HG03066 (cell line): ENCODE data around the gene MAPK10.
"Not testable (repeated sequence)": the region's sequence is repeated elsewhere in the genome, so short reads cannot be mapped to it uniquely, and the experiment has no call there.

Experiments used
- ATAC-seq: cut with Tn5 transposase; IDR thresholded peaks from one replicate; pipeline ENCODE4 v1.9.1; 2021; ENCODE audit warnings: low read depth; ENCODE audit not compliant: unreplicated experiment

MAPK10 gene

DNA sequence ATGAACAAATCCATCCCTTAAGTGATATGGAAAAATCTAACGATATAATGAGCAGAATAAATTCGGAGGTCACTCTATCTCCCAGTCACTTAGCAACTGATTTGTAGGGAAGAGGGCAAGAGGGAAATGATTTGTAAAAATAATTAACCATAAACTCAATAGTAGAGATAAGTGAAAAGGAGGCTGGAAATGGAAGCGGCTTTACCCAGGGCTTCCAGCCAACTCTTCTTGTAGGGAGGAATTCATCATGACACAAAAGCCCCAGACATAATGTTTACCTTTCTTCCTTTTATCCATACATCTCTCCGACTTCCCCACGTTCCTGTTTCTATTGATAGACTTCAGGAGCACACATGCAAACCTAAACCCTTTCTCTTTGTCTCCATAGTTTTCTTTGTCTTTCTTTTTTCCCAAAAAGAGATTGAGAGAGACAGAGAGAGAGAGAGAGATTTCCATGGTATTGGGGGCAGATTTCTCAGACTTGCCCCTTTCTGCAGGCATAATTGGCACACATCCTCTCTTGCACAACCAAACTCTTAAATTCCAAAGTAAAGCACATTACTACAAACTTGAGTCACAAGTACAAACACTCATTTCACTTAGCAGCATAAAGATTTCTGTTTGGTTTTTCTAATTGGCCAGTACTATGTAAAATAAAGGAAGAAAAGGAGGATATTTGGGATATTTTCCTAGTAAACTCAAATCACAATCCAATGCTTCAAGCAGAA lies 140.9 kb downstream of the MAPK10 start:
- ATAC-seq, result no peak

DNA sequence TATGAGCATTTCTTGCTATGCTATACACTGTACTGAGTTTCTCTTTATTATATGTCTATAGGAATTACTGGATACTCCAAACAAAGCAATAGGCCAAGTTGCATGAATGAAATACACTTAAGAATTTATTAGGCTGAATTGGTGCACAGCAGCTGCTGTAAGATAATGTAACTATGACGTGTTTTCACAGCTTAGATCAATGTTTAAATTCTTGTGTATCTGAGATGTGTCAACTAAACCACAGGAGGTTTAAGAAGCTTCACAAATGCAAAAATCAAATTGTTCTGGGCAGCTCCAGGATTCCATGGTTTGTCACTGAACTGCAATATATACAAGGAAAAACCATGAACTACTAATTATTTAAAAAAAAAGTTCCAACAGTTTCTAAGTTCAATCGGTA lies 156.7 kb downstream of the MAPK10 start:
- no peak for ATAC-seq

DNA sequence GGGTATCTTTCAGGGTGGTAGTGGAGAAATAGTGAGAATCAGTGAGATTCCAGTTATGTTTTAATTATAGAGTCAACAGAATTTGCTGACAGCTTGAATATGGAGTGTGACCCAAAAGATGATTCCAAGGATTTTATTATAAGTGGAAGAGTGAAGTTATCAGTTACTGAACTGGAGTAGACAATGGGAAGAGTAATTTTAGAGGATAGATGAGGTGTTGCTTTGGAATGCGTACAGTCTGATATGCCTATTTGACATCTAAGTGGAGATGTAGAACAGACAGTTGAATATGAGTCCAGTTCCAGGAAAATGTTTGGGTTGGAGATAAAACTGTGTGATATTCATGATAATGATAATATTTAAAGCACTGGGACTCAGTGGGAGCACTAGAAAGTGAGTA lies 174.2 kb downstream of the MAPK10 start:
- no peak for ATAC-seq

DNA sequence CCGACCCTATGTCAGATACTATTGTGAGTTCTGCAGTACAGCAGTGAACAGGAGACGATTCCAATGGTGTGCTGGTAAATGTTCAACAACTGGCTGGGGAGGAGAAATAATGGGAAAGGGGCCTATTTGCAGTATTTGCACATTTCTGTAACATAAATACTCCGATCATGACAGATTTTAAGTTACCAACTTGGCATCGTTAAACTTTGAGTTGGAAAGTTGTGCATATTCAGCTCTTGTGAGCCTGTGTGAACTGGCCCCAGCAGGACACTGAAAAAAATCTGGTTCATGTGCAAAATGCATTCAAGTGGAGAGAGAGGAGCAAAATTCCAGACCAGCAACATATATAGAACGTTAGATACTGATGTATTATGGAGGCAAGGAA lies 175.0 kb downstream of the MAPK10 start:
- ATAC-seq, result no peak

DNA sequence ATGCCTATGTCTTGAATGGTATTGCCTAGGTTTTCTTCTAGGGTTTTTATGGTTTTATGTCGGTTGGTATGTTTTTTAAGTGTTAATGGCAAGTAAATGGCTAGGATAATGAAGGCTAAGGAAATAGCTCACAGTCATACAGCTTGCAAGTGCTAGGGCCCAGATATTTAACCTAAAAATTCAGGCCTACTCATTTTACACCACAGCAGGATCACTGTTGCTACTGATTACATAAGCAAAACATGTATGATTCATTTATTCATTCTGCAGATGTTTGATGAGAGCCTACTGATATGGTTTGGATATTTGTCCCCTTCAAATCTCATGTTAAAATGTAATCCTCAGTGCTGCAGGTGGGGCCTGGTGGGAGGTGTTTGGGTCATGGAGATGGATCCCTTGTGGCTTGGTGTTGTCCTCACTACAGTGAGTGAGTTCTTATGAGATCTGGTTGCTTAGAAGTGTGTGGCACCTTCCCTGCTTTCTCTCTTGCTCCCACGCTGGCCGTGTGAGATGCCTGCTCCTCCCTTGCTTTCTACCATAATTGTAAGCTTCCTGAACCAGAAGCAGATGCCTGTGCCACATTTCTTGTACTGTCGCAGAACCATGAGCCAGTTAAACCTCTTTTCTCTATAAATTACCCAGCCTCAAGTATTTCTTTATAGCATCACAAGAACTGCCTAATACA lies 175.5 kb downstream of the MAPK10 start:
- no peak for ATAC-seq

DNA sequence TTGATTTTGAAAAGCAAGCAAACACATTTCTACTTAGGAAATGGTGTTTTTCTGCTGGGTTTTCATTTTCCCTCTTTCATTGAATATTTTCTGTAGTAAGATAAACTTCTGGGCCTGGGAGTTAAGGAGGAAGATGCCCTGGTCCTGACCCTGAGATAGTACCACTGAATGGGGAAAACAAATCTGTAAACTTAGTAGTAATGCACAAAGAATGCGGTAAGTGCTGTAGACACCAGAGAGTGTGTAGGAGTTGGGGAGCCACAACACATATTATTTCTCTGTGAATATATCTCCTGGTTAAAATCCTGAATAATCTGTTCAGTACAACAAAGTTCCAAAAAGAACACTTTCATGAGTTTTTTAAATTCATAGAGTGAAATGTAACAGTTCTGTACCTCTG lies 178.3 kb downstream of the MAPK10 start:
- ATAC-seq, result no peak

DNA sequence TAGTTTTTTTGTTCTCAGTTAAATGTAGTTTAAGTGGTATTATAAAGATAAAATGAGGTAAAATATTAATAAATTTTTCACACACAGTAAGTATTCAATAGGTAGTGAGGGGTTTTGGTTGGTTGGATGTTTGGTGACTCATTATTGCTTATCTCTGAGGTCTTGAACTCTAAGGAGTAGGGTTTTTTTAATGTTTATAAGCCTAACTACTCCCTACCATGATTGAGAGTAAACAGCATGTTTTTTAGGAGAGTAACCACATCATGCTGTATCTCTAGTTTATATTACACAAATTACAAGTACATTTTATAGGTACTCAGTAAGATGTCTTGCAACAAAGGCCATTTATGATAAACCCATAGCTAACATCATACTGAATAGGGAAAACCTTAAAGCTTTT lies 181.6 kb downstream of the MAPK10 start:
- no peak for ATAC-seq

DNA sequence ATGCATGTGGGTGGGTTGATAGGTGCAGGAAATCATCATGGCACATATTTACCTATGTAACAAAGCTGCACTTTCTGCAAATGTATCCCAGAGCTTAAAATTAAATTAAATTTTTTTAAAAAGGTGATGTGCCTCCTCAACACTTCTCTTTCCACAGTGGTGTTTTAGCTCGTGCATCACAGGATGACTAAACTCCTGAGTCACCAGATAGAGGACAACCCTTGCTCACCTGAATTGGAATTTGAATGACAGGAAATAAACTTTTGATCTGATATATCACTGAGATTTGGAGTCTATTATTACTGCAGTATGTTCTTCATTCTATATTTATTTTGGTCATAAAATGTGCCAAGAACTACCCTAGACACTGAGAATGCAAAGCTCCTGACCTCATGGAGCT lies 185.3 kb downstream of the MAPK10 start:
- no peak for ATAC-seq

DNA sequence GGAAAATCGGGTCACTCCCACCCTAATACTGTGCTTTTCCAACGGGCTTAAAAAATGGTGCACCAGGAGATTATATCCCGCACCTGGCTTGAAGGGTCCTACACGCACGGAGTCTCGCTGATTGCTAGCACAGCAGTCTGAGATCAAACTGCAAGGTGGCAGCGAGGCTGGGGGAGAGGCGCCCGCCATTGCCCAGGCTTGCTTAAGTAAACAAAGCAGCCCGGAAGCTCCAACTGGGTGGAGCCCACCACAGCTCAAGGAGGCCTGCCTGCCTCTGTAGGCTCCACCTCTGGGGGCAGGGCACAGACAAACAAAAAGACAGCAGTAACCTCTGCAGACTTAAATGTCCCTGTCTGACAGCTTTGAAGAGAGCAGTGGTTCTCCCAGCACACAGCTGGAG lies 191.5 kb downstream of the MAPK10 start:
- ATAC-seq, result not testable (repeated sequence)

DNA sequence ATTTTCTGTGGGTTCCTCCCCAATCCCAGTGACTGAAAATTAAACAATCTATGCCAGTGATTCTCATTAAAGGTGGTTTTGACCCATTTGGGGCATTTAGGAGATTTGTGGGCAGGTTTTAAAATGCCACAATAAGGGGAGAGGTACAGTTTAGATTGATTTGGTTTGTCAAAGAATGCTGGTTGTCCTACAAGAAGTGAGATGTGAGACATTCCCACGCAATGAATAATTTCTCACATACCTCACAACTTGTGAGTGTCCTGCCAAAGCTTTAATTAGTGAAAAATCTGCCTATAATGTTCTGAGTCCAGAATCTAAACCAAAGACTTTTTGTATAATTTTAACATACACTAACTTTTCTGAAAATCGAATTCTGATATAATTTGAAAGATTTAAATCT lies 199.4 kb downstream of the MAPK10 start:
- ATAC-seq, result no peak

DNA sequence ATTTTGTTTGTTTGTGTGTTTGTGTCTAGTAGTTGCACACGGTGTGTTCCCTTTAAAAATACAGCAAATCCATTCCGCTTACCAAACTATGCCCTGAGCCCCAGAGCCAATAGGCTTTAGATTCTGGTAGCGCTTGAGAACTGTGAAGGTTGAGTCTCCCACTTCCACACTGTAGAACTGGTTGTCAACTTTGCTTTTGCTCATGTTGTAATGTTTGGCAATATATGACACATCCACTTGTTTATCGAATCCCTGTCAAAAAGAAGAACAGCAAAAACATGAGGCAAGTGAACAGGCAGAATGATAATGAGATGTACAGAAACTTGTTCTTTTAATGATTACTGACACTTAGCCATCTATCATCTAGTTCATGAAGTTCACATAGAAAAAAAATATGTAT lies 200.6 kb downstream of the MAPK10 start:
- ATAC-seq, result no peak

DNA sequence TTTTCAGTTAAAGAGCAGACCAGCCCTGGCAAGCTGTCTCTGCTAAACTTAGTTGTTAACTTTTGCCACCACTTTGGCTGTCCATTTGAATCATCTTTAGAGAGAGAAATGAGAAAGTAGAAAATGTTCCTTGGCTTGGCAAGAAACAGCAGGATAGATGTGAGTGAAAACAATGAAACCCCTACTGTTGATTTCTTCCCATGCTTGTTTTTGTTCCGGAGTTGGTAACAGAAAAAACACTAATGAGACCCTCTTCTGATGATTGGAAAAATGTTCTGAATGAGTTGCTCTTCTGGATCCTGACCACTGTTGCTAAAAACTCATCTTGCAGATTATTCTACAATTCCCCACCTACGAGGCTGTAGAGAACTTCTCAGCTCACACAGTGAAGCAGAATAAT lies 203.3 kb downstream of the MAPK10 start:
- ATAC-seq, result no peak

DNA sequence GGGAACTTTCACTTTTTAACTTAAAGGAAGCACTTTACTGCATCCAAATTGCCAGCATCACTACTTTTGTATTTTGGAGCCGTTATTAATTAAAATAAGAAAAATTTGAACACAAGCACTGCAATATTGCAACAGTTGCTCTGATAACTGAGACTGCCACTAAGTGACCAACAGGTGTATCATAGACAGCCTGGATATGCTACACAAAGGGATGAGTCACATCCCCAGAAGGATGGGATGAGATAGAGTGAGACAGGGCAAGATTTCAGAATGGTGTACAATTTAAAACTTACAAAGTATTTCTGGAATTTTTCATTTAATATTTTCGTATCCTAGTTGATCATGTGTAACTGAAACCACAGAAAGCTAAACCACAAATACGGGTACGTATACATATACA lies 204.1 kb downstream of the MAPK10 start:
- no peak for ATAC-seq

DNA sequence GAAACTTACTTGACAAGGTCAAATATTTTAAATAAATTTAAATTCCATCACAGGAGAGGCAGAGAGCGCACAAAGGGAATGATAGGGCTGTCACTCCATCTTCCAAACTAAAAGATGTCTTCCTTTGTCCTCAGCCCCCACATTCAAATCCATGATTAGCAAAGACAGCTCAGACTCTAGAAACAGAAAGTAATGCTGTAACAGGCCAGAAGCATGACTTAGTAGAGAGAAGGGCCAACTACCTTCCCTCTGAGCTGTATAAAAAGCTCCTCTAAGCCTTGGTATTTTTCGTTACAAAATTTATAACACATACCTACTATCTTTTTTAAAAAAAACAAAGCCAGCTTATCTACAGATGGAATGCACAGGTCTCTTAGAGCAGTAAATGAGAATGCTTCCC lies 207.4 kb downstream of the MAPK10 start:
- no peak for ATAC-seq

DNA sequence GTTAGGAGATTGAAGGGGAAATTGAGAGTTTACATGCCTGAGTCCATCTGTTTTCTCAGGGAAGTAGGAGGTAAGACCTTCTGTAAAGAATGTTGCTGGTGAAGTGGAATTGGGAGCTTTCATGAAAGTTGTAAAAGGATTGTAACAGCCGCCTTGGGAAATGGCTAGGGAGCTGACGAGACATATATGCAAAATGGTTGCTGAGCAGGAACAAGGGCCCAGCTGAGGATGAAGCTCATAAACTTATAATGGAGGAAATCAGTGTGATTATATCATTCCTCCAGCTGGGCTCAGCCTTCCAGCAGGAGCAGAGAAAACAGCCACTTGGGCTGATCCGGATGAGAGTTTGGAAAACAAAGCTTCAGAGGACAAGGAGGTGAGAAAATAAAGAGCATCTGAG lies 208.7 kb downstream of the MAPK10 start:
- no peak for ATAC-seq

DNA sequence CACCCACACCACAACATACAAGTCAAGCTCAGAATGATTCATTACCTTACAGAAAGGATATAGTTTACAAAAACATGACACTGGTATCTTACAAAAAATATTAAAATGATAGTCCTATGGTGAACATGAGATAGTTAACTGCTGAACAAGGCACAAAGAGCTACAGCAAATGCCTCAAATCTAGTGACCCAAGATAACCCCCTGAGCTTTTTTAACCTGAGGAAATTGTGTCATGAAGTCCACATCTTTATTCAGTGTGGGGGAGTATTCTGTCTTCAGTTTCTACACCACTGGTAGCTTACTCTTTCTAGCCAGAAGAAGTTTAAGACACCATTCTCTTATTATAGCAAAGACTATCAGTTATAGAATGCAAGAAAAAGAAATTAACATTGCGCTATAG lies 218.7 kb downstream of the MAPK10 start:
- no peak for ATAC-seq

DNA sequence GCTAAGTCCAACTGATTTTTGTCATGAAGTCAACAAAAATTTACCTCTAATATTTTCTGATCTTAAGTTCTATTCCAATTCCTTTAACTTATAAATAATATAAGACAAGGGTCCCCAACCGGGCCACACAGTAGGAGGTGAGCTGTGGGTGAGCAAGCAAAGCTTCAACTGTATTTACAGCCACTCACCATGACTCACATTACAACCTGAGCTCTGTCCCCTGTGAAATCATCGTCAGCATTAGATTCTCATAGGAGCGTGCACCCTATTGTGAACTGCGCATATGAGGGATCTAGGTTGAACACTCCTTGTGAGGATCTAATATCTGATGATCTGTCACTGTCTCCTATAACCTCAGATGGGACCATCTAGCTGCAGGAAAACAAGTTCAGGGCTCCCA lies 227.4 kb downstream of the MAPK10 start:
- ATAC-seq, result no peak

DNA sequence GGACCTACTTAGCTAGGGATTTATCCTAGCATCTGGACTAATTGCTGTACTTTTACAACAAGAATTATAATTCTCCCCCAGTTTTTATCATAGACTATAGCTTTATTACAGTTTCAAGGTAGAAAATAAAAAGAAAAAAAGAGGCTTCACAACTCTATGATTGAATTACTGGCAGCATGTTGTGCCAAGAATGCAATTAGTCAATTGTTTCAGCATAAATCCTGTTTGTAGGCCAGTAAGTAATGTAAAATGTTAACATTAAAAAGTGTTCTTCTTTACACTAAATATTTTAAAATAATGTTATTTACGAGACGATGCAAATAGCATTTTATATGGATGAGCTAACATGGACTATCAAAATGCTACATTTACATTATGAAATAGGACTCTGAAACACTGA lies 228.4 kb downstream of the MAPK10 start:
- no peak for ATAC-seq

DNA sequence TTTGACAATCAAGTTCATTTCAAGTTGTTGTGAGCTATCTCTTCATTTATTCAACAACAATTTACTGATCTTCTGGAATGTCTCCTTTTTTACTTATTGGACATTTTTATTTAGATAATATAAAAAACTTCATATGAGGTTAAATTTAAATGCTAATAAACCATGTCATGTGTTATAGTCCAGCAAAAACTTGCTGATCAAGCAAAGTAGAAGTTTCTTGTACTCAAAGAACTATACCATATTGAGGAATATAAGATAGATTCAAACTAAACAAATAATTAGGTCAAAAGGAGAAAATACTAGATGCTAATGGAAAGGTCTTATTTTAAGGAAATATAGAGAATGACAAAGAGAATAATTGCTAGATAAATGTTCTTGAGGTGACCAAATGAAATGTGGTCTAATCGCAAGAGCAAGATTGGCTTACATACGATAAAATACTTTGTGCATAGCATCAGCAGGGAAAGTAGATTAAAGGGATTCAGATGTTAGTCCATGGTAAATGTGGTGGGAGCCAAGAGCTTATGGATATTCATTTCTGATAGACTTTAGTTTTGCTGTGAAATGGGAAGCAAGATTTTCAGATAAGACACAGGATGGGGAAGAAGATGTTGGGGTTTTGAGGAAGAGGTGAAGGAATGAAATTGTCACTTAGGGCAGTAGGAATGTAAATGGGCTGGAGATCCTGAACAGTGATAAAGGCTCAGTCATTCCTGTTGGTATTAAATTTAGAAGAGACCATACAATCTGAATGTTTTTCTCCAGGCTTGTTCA lies 229.5 kb downstream of the MAPK10 start:
- no peak for ATAC-seq

DNA sequence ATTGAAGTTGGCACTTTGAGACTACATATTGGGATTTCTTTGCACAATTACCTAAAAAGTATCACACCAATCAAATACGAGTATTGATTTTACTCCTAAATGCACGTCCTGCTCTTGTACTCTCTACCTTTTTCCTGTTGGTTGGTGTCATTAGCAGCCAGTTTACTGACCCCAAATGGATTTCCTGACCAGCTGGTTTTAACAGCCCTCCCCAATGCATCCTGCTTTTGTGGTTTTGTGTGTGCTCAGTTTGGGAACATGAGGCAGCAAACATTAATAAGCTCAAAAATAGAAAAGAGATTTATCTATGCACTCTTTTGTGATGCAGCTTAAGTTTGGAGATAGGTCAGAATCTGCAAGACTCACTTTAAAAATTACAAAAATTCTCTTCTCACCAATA lies 230.3 kb downstream of the MAPK10 start:
- no peak for ATAC-seq

DNA sequence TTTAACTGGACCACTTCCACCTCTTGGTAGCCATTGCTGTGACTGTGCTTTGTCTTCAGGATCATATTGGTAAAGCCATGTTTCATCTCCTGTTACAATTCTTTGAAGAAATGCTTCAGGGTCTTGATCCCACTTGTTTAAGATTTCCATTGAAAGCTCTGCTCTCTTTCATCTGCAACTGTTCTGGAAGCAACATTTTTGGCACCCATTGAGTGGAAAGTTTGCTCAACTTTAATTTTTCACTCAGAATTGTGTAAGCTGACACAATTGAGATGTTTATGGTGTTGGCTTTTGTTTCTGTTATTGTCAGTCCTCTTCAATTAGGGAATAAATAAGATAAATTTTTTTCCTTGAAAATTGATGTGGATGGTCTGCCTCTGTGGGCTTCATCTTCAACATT lies 237.4 kb downstream of the MAPK10 start:
- no peak for ATAC-seq

DNA sequence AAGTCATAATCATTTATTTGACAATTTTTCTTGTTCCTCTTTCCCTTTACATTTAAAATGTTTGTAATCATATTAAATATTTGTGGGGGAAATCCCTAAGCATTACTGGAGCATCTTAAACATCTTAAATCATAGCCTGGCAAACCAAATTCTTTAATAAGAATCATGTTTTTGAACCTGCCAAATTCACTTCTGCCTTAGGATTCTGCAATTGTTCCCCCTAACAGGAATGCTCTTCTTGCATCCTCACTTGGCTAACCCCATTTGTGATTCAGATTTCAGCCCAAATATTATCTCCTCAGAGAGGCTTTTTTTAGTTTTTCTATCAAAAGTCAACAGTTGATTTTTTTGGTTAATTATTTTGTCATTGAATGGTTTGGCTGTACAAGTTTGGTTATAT lies 241.1 kb downstream of the MAPK10 start:
- ATAC-seq, result no peak
